AG10803 (cell line): ENCODE results near the gene BCL2L14.

Source experiments
- DNase-seq: peaks from one replicate; pipeline ENCODE4 v3.0.0; 2010; ENCODE audit warnings: low read depth
- H3K4me3 ChIP-seq: 2 replicates; pipeline ENCODE4 v1.5.1; 2011; ENCODE audit warnings: mild to moderate bottlenecking, low read length, control low read depth
- CTCF ChIP-seq: conservative IDR thresholded peaks from 2 replicates; pipeline ENCODE4 v1.5.1; 2011; ENCODE audit warnings: mild to moderate bottlenecking, low read length, control low read depth, inconsistent platforms

BCL2L14 gene

GRCh38 chr12:12051668-12052067, 19.1 kb upstream of the BCL2L14 start:
- no peak for TF ChIP-seq CTCF
- no peak for DNase-seq
- no peak overlapping the region for H3K4me3 ChIP-seq

- no peak overlapping the region for H3K4me3 ChIP-seq
- TF ChIP-seq CTCF: no peak
- DNase-seq: no peak
These were observed 15.7 kb upstream of the BCL2L14 start for GRCh38 chr12:12054993-12055392.

- H3K4me3 ChIP-seq: no peak overlapping the region
- no peak for DNase-seq
- TF ChIP-seq CTCF: no peak
These were observed 13.8 kb upstream of the BCL2L14 start for GRCh38 chr12:12056951-12057350.

GRCh38 chr12:12064596-12064995, 6.1 kb upstream of the BCL2L14 start:
- no peak for TF ChIP-seq CTCF
- DNase-seq: no peak
- no peak overlapping the region for H3K4me3 ChIP-seq

GRCh38 chr12:12068751-12069150, 2.0 kb upstream of the BCL2L14 start:
- no peak for TF ChIP-seq CTCF
- H3K4me3 ChIP-seq: no peak overlapping the region
- DNase-seq: no peak

GRCh38 chr12:12069821-12070548, 754 bp upstream of the BCL2L14 start:
- TF ChIP-seq CTCF: no peak
- no peak overlapping the region for H3K4me3 ChIP-seq
- no peak for DNase-seq

GRCh38 chr12:12072064-12072760, 1.5 kb downstream of the BCL2L14 start:
- TF ChIP-seq CTCF: no peak
- H3K4me3 ChIP-seq: no peak overlapping the region
- DNase-seq: no peak
